ENCODE data around the gene JADE1.

GRCh38 chr4:128782875-128783614, 26.5 kb upstream of the JADE1 start:
- TF ChIP-seq GATA2 (IDR thresholded peaks at IDR 0.05; ENCODE audit: low read depth, low read length): no peak
- TF ChIP-seq GATA3 (IDR thresholded peaks at IDR 0.05; ENCODE audit: low read depth, low read length): no peak

Measured in SH-SY5Y (cell line).